22Rv1 (cell line): ENCODE data around the gene UBE2E2.

Source experiments
- ZFX ChIP-seq: fragments of 450-650 bp; IDR thresholded peaks from 2 replicates; pipeline ENCODE4 v1.6.1; 2017; ENCODE audit warnings: antibody characterized with exemption, borderline replicate concordance
- TF ChIP-seq, protein P1 (sequence below): fragments of 450-650 bp; IDR thresholded peaks from 2 replicates; pipeline ENCODE4 v1.5.1; 2017; ENCODE audit warnings: mild to moderate bottlenecking

DNA sequence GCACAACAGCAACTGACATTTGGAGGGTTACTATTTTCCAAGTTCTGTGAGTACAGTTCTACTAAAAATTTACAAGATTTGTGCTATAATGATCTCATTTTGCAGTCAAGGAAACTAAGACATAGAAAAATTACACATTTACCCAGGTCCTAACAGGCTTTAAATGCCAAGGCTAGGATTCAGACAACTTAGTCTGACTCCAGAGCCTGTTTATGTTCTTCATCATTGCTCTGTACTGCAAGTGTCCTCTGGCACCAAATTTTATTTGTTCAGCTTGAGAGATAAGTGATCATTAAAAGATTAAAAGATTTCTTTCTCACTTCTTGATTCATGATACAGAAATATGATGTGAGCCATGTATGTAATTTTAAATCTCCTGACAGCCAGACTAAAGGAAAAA is 290.8 kb downstream of the UBE2E2 start:
- TF ChIP-seq, protein P1, sequence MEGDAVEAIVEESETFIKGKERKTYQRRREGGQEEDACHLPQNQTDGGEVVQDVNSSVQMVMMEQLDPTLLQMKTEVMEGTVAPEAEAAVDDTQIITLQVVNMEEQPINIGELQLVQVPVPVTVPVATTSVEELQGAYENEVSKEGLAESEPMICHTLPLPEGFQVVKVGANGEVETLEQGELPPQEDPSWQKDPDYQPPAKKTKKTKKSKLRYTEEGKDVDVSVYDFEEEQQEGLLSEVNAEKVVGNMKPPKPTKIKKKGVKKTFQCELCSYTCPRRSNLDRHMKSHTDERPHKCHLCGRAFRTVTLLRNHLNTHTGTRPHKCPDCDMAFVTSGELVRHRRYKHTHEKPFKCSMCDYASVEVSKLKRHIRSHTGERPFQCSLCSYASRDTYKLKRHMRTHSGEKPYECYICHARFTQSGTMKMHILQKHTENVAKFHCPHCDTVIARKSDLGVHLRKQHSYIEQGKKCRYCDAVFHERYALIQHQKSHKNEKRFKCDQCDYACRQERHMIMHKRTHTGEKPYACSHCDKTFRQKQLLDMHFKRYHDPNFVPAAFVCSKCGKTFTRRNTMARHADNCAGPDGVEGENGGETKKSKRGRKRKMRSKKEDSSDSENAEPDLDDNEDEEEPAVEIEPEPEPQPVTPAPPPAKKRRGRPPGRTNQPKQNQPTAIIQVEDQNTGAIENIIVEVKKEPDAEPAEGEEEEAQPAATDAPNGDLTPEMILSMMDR, result no peak
- TF ChIP-seq ZFX, result no peak
